Mesendoderm (in vitro differentiated cells): ENCODE measurements around the gene FAM120B.

ENCODE experiments used
- DNase-seq: peaks from one replicate; pipeline ENCODE4 v3.0.0; 2013
- H2AK5ac ChIP-seq: 2 replicates; pipeline ENCODE4 v1.6.1; 2013; ENCODE audit warnings: low read length, inconsistent platforms
- H2BK120ac ChIP-seq: 2 replicates; pipeline ENCODE4 v1.6.1; 2013; ENCODE audit warnings: low read depth, mild to moderate bottlenecking, low read length, moderate library complexity, mixed read lengths
- H2BK15ac ChIP-seq: replicated peaks from 2 replicates; pipeline ENCODE4 v1.6.1; 2013; ENCODE audit warnings: low read depth, mild to moderate bottlenecking, moderate library complexity
- H2BK5ac ChIP-seq: 2 replicates; pipeline ENCODE4 v1.6.1; 2013; ENCODE audit warnings: low read length, inconsistent platforms
- H3K18ac ChIP-seq: 2 replicates; pipeline ENCODE4 v1.6.1; 2013; ENCODE audit warnings: mild to moderate bottlenecking, low read length, mixed read lengths
- H3K23ac ChIP-seq: one replicate; pipeline ENCODE4 v1.6.1; 2013; ENCODE audit warnings: low read length
- H3K27ac ChIP-seq: 2 replicates; pipeline ENCODE4 v1.5.1; 2013; ENCODE audit warnings: low read depth, mild to moderate bottlenecking, inconsistent platforms, low read length, moderate library complexity
- H3K27me3 ChIP-seq: 2 replicates; pipeline ENCODE4 v1.6.1; 2013; ENCODE audit warnings: low read length, control low read depth, mild to moderate bottlenecking, inconsistent platforms; ENCODE audit not compliant: insufficient read depth, poor library complexity
- H3K36me3 ChIP-seq: 2 replicates; pipeline ENCODE4 v1.6.1; 2013; ENCODE audit warnings: low read length, inconsistent platforms; ENCODE audit not compliant: control insufficient read depth, insufficient read depth
- H3K4ac ChIP-seq: one replicate; pipeline ENCODE4 v1.6.1; 2013; ENCODE audit warnings: low read depth, mild to moderate bottlenecking, low read length, moderate library complexity
- H3K4me1 ChIP-seq: 2 replicates; pipeline ENCODE4 v1.6.1; 2013; ENCODE audit warnings: low read depth, low read length, inconsistent platforms; ENCODE audit not compliant: control insufficient read depth
- H3K4me2 ChIP-seq: 2 replicates; pipeline ENCODE4 v1.6.1; 2013; ENCODE audit warnings: low read length
- H3K4me3 ChIP-seq: 2 replicates; pipeline ENCODE4 v1.5.1; 2013; ENCODE audit warnings: mild to moderate bottlenecking, low read length
- H3K56ac ChIP-seq: one replicate; pipeline ENCODE4 v1.6.1; 2013; ENCODE audit warnings: low read length
- H3K79me1 ChIP-seq: 2 replicates; pipeline ENCODE4 v1.6.1; 2013; ENCODE audit warnings: low read length, inconsistent platforms
- H3K79me2 ChIP-seq: 2 replicates; pipeline ENCODE4 v1.6.1; 2013; ENCODE audit warnings: mild to moderate bottlenecking, low read length; ENCODE audit not compliant: control insufficient read depth, insufficient read depth
- H3K9ac ChIP-seq: 2 replicates; pipeline ENCODE4 v1.6.1; 2013; ENCODE audit warnings: low read length, inconsistent platforms
- H4K5ac ChIP-seq: one replicate; pipeline ENCODE4 v1.6.1; 2013; ENCODE audit warnings: low read length
- H4K8ac ChIP-seq: one replicate; pipeline ENCODE4 v1.6.1; 2013; ENCODE audit warnings: low read depth, mild to moderate bottlenecking, control low read depth, low read length, moderate library complexity
- WGBS: extraction: QIAGEN DNeasy Blood & Tissue Kit; methylation state at CpG from one replicate; pipeline ENCODE4 v1.1.7; 2013; ENCODE audit warnings: low lambda C conversion rate, missing lambda C conversion rate; ENCODE audit not compliant: insufficient coverage; ENCODE audit errors: extremely low coverage; 5-methylcytosine and 5-hydroxymethylcytosine counted together

The FAM120B gene

DNA sequence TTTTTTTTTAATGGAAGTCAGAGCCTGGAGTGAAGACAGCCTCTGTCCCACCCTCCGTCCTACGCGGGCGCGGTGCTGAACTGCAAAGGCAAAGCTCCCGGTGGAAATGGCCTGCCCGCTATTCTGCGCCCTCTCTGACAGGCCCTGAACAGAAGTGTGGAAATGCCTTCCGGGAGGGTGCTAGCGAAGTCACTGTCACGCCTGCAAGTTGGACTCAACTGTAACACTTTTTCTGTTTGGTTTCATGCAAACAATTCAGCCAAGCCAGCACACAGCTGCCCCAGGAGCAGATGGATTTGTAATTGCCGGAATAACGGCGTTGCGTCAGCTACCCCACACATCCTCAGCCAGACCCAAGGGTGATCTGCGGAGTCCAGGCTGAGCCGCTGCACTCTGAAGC is 138.9 kb downstream of the FAM120B start:
- Histone ChIP-seq H4K8ac (no peak overlapping the region), H3K4ac (no peak overlapping the region), H2BK15ac (no peak overlapping the region), H2BK5ac (no peak overlapping the region), H3K27ac (no peak overlapping the region), H2BK120ac (no peak overlapping the region), H3K79me1 (no peaks in the 10 kb centered on the region), H2AK5ac (no peak overlapping the region), H3K4me3 (no peak overlapping the region), H3K79me2 (no peaks in the 10 kb centered on the region), H3K4me1 (no peaks in the 10 kb centered on the region), H3K27me3 (no peaks in the 10 kb centered on the region), H3K4me2 (no peak overlapping the region), H4K5ac (no peak overlapping the region), H3K56ac (no peak overlapping the region), H3K18ac (no peak overlapping the region), H3K9ac (no peak overlapping the region), H3K23ac (no peak overlapping the region), H3K36me3 (no peaks in the 10 kb centered on the region)
- WGBS = no CpG with 5 or more reads among the region's 17 CpGs
- DNase-seq = no peak

DNA sequence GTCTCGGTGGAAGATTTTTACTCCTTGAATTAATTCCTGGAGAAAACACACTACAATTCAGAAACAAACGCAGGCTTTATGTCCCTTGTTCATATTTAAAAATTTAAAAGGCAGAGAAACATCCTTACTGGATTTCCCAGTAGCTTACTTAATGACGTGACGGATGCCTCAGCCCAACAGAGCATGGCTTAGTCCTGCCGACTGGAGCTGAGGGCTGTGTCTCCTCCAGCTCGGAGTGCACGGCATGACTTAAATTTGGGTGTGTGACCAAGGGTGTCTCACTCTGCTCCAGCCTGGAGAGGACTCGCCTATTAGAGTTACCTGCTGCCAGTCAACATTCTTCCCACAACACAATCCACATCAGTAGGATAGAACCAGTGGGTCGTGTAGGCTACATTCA is 139.4 kb downstream of the FAM120B start:
- no peaks in the 10 kb centered on the region for H3K36me3 ChIP-seq
- H3K9ac ChIP-seq = no peak overlapping the region
- no peaks in the 10 kb centered on the region for H3K79me2 ChIP-seq
- H3K23ac ChIP-seq = no peak overlapping the region
- DNase-seq = no peak
- no peak overlapping the region for H3K18ac ChIP-seq
- no peak overlapping the region for H4K8ac ChIP-seq
- WGBS = no CpG with 5 or more reads among the region's 9 CpGs
- no peak overlapping the region for H4K5ac ChIP-seq
- H2AK5ac ChIP-seq = no peak overlapping the region
- no peak overlapping the region for H3K56ac ChIP-seq
- H3K4ac ChIP-seq = no peak overlapping the region
- H3K4me1 ChIP-seq = no peaks in the 10 kb centered on the region
- no peak overlapping the region for H3K4me2 ChIP-seq
- H3K27me3 ChIP-seq = no peaks in the 10 kb centered on the region
- no peak overlapping the region for H3K27ac ChIP-seq
- no peak overlapping the region for H2BK5ac ChIP-seq
- H2BK15ac ChIP-seq = no peak overlapping the region
- no peak overlapping the region for H3K4me3 ChIP-seq
- H3K79me1 ChIP-seq = no peaks in the 10 kb centered on the region
- no peak overlapping the region for H2BK120ac ChIP-seq

DNA sequence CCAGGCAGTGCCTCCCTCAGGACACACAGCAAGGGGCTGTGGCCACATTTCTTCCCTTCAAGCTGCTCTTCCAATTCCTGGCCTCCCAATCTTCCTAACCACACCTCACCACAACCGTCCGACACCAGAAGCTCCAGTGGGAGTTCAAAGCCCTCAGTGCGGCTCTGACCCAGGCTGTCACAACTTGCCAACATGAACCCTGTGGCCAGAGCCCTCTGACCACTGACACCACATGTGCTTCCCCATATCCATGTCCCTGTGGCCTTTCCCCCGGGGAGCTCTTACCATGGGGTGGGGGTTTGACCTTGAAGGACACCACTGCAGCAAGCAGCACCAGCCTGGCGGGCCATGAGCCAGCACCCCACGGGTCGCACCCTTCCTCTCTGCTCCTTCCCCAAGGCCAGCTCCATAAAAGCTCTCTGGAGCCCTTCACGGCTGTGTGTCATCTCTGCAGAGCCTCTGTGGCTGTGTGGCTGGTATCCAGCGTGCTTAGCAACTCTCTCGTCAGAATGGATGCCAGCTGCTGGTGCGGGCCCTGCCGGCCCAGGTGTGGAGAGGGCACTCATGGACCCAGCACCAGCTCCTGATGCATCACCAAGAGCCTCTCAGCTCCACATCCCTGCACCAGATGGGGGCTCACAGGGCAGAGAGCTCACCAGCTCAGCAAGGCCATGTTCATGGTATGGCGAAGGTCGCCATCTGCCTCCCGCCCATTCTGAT is 140.4 kb downstream of the FAM120B start:
- no peak for DNase-seq
- no peak overlapping the region for H4K8ac ChIP-seq
- no peak overlapping the region for H2BK5ac ChIP-seq
- no peaks in the 10 kb centered on the region for H3K79me2 ChIP-seq
- no peak overlapping the region for H3K9ac ChIP-seq
- no peak overlapping the region for H3K4me2 ChIP-seq
- no peak overlapping the region for H3K23ac ChIP-seq
- no peak overlapping the region for H3K4me3 ChIP-seq
- no peak overlapping the region for H4K5ac ChIP-seq
- H3K18ac ChIP-seq = no peak overlapping the region
- no peaks in the 10 kb centered on the region for H3K4me1 ChIP-seq
- H3K79me1 ChIP-seq = no peaks in the 10 kb centered on the region
- WGBS = no CpG with 5 or more reads among the region's 15 CpGs
- no peaks in the 10 kb centered on the region for H3K27me3 ChIP-seq
- H2AK5ac ChIP-seq = no peak overlapping the region
- H3K36me3 ChIP-seq = no peaks in the 10 kb centered on the region
- H2BK15ac ChIP-seq = no peak overlapping the region
- H2BK120ac ChIP-seq = no peak overlapping the region
- H3K56ac ChIP-seq = no peak overlapping the region
- H3K4ac ChIP-seq = no peak overlapping the region
- no peak overlapping the region for H3K27ac ChIP-seq

DNA sequence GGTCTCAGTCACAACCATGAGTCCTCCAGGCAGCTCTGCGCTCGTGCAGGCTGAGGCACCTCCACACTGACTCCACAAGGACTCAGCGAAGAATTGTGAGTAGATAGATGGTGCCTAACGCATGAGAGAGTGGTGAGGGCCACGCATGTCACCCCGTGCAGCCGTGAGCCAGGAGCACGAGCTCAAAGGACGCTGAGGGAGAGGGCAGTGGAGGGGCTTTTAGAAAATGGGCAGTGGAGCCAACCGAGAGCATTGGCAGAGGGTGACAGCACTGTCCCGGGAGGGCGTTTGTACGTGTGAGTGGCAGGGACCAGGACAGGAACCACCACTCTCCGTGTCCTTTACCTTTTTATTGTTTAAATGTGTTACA is 141.0 kb downstream of the FAM120B start:
- Histone ChIP-seq H3K18ac (no peak overlapping the region), H3K23ac (no peak overlapping the region), H2BK15ac (no peak overlapping the region), H3K79me2 (no peaks in the 10 kb centered on the region), H3K56ac (no peak overlapping the region), H2BK120ac (no peak overlapping the region), H3K9ac (no peak overlapping the region), H4K5ac (no peak overlapping the region), H2AK5ac (no peak overlapping the region), H4K8ac (no peak overlapping the region), H3K27me3 (no peaks in the 10 kb centered on the region), H3K36me3 (no peaks in the 10 kb centered on the region), H3K27ac (no peak overlapping the region), H3K4me1 (no peaks in the 10 kb centered on the region), H2BK5ac (no peak overlapping the region), H3K79me1 (no peaks in the 10 kb centered on the region), H3K4me2 (no peak overlapping the region), H3K4ac (no peak overlapping the region), H3K4me3 (no peak overlapping the region)
- no peak for DNase-seq
- no CpG with 5 or more reads among the region's 14 CpGs for WGBS

DNA sequence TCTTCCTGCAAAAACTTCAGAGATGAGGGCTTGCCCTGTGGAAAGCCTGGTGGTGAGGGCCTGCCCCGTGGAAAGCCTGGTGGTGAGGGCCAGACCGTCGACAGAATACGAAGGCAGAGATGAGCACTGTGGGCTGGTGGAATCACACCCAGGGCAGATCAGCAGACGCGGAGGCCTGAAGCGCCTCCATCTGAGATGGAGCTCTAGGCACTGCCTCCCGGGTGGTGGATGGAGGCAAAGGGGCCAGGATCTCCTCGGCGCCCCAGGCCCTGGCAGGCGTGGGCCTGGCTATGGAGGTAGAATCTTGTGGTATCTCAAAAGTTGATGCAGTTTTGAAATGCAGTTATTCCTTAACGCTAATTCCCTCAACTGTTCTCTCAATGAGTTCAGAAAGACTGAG is 141.8 kb downstream of the FAM120B start:
- no peak overlapping the region for H3K23ac ChIP-seq
- H2AK5ac ChIP-seq = no peak overlapping the region
- no peak overlapping the region for H3K4ac ChIP-seq
- H3K27me3 ChIP-seq = no peaks in the 10 kb centered on the region
- H3K18ac ChIP-seq = no peak overlapping the region
- no CpG with 5 or more reads among the region's 12 CpGs for WGBS
- no peak for DNase-seq
- H3K27ac ChIP-seq = no peak overlapping the region
- H3K9ac ChIP-seq = no peak overlapping the region
- H2BK120ac ChIP-seq = no peak overlapping the region
- H4K8ac ChIP-seq = no peak overlapping the region
- no peak overlapping the region for H3K4me3 ChIP-seq
- no peaks in the 10 kb centered on the region for H3K79me1 ChIP-seq
- no peak overlapping the region for H2BK15ac ChIP-seq
- H3K79me2 ChIP-seq = no peaks in the 10 kb centered on the region
- no peak overlapping the region for H2BK5ac ChIP-seq
- H3K56ac ChIP-seq = no peak overlapping the region
- H3K36me3 ChIP-seq = no peaks in the 10 kb centered on the region
- no peak overlapping the region for H4K5ac ChIP-seq
- no peaks in the 10 kb centered on the region for H3K4me1 ChIP-seq
- H3K4me2 ChIP-seq = no peak overlapping the region
